ENCODE data around the gene ATP5ME. TPM values are rescaled to one million over a fixed set of nuclear protein-coding genes. Genes with fewer than 3 reads are reported as not detected.

ATP5ME gene
- total RNA-seq, 1 donor from 2014 or later = 95.1 TPM

GRCh38 chr4:663438-664428, 10.3 kb downstream of the ATP5ME start:
- TF ChIP-seq EZH2phosphoT487 (IDR thresholded peaks at IDR 0.05) (no peak), CTCF (IDR thresholded peaks at IDR 0.05) (peak; percentile 51), EZH2 (IDR thresholded peaks at IDR 0.05) (no peak)
- Mint-ChIP-seq H3K36me3 (no peaks in the 10 kb centered on the region), H3K27ac (no peak overlapping the region), H3K4me3 (peak overlapping the region; percentile 74), H3K9me3 (no peaks in the 10 kb centered on the region), H3K27me3 (ENCODE audit: insufficient read depth, low read depth) (peaks cover 13% of the 10 kb centered on the region), H3K4me1 (no peaks in the 10 kb centered on the region)
- H3K27me3 ChIP-seq = no peaks in the 10 kb centered on the region
- H3K27ac ChIP-seq = no peak overlapping the region
- peak overlapping the region; percentile 63 for H3K4me3 ChIP-seq
- peak overlapping the region; percentile 78 for H3K4me2 ChIP-seq
- peak overlapping the region; percentile 43 for H2AFZ ChIP-seq (replicated peaks)
- H3F3A ChIP-seq (ENCODE audit: low read depth) = peaks cover 5% of the 10 kb centered on the region
- DNase-seq (ENCODE audit: low spot score) = peak; percentile 83
- H3K9me3 ChIP-seq (ENCODE audit: low read depth) = no peaks in the 10 kb centered on the region
- H4K20me1 ChIP-seq (ENCODE audit: low read depth) = no peaks in the 10 kb centered on the region
- H3K9ac ChIP-seq = peak overlapping the region; percentile 1
- peaks cover 5% of the 10 kb centered on the region for H3K4me1 ChIP-seq
- no peaks in the 10 kb centered on the region for H3K79me2 ChIP-seq (ENCODE audit: low read depth)
- no peaks in the 10 kb centered on the region for H3K36me3 ChIP-seq

- no peaks in the 10 kb centered on the region for H3K4me1 Mint-ChIP-seq
- no peak overlapping the region for H3K9ac ChIP-seq
Observed at GRCh38 chr4:663046-663437, 11.0 kb downstream of the ATP5ME start.

More at GRCh38 chr4:663046-663437, 11.0 kb downstream of the ATP5ME start:
- Histone ChIP-seq H3K9me3 (ENCODE audit: low read depth) (no peaks in the 10 kb centered on the region), H3K4me1 (peaks cover 5% of the 10 kb centered on the region), H3K36me3 (no peaks in the 10 kb centered on the region), H3K4me2 (peak overlapping the region; percentile 78), H3K27ac (no peak overlapping the region), H3K4me3 (peak overlapping the region; percentile 63), H3K79me2 (ENCODE audit: low read depth) (no peaks in the 10 kb centered on the region), H2AFZ (replicated peaks) (peak overlapping the region; percentile 43), H3F3A (ENCODE audit: low read depth) (peaks cover 5% of the 10 kb centered on the region), H4K20me1 (ENCODE audit: low read depth) (no peaks in the 10 kb centered on the region), H3K27me3 (no peaks in the 10 kb centered on the region)
- Mint-ChIP-seq H3K27ac (no peak overlapping the region), H3K36me3 (no peaks in the 10 kb centered on the region), H3K4me3 (peak overlapping the region; percentile 71), H3K9me3 (no peaks in the 10 kb centered on the region), H3K27me3 (ENCODE audit: insufficient read depth, low read depth) (peaks cover 13% of the 10 kb centered on the region)
- TF ChIP-seq EZH2phosphoT487 (IDR thresholded peaks at IDR 0.05) (no peak), EZH2 (IDR thresholded peaks at IDR 0.05) (no peak), CTCF (IDR thresholded peaks at IDR 0.05) (no peak)
- DNase-seq (ENCODE audit: low spot score) = no peak
